Fibroblast of the aortic adventitia (primary cell): ENCODE measurements around the gene PROSER1. TPM values are rescaled to one million over a fixed set of nuclear protein-coding genes. Genes with fewer than 3 reads are reported as not detected.

Source experiments
- DNase-seq: peaks from one replicate; pipeline ENCODE4 v3.0.0-alpha.2; 2010; ENCODE audit warnings: low read depth
- H3K4me3 ChIP-seq: 2 replicates; pipeline ENCODE4 v1.5.1; 2011; ENCODE audit warnings: low read depth, mild to moderate bottlenecking, control low read depth, low read length, moderate library complexity
- CTCF ChIP-seq: IDR thresholded peaks from 2 replicates; pipeline ENCODE4 v1.5.1; 2011; ENCODE audit warnings: mild to moderate bottlenecking, low read length, control low read depth, inconsistent platforms; ENCODE audit not compliant: insufficient read depth
- total RNA-seq: library from RNA; depleted of rRNA; stranded (reverse); fragments of >200 nt; gene quantifications from 2 replicates; pipeline ENCODE4 v1.2.3, GENCODE V29; 2012; ENCODE audit warnings: low replicate concordance

Gene PROSER1
- total RNA-seq, 1 donor: 10.6 TPM

GRCh38 chr13:39034085-39034484 lies 3.8 kb downstream of the PROSER1 start:
- TF ChIP-seq CTCF: no peak
- H3K4me3 ChIP-seq: no peak overlapping the region
- no peak for DNase-seq

- H3K4me3 ChIP-seq: no peak overlapping the region
- TF ChIP-seq CTCF: no peak
- no peak for DNase-seq
Measured at GRCh38 chr13:39032150-39032549, 5.7 kb downstream of the PROSER1 start.

GRCh38 chr13:39025433-39025839 lies 12.5 kb downstream of the PROSER1 start:
- no peak for TF ChIP-seq CTCF
- H3K4me3 ChIP-seq: no peak overlapping the region
- no peak for DNase-seq

- no peak for TF ChIP-seq CTCF
- H3K4me3 ChIP-seq: no peak overlapping the region
- DNase-seq: no peak
Measured at GRCh38 chr13:39023761-39024160, 14.1 kb downstream of the PROSER1 start.

- DNase-seq: peak; percentile 30
- no peak overlapping the region for H3K4me3 ChIP-seq
- TF ChIP-seq CTCF: no peak
Measured at GRCh38 chr13:39023316-39023715, 14.6 kb downstream of the PROSER1 start.

GRCh38 chr13:39020853-39021462 lies 16.9 kb downstream of the PROSER1 start:
- H3K4me3 ChIP-seq: no peak overlapping the region

More at GRCh38 chr13:39020853-39021462, 16.9 kb downstream of the PROSER1 start:
- no peak for DNase-seq
- TF ChIP-seq CTCF: no peak
